ENCODE measurements around the gene SEMG2. TPM values are rescaled to one million over a fixed set of nuclear protein-coding genes. Genes with fewer than 3 reads are reported as not detected.

SEMG2 gene
- total and polyA plus RNA-seq, 10 of the 15 experiments (the other 5 are each of a cell fraction or from before 2014, with no cell fraction given), result not detected

DNA sequence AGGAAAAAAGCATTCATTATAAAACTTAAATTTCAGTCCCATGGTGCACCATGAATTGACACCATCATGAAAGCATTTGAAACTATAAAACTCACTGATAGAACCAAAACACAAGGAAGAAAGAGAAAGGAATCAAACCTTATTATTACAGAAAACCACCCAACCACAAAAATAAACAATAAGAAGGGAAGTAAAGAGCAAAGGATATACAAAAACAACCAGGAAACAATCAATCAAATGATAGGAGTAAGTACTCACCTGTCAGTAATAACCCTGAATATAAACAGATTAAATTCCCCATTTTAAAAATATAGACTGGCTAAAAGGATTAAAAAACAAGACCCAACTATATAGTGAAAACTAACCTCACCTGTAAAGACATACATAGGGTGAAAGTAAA lies 27.4 kb downstream of the SEMG2 start:
- Histone ChIP-seq H3K27me3 (replicated peaks in 1 of 2; ENCODE audit: control insufficient read depth in 2 of 2, insufficient read depth in 2 of 2, low read length in 1 of 2) (peaks cover 0 to 12% of the 10 kb centered on the region in 2 experiments; a peak in 3 of 4 replicates), H3K27ac (ENCODE audit: control insufficient read depth, insufficient read depth) (no peak overlapping the region), H2AFZ (ENCODE audit: control insufficient read depth, low read depth, low read length) (no peak overlapping the region), H4K20me1 (ENCODE audit: control insufficient read depth, insufficient read depth) (no peaks in the 10 kb centered on the region), H3K4me2 (ENCODE audit: control insufficient read depth, insufficient read depth) (no peak overlapping the region), H3K36me3 (ENCODE audit: control insufficient read depth in 2 of 2, insufficient read depth in 2 of 2, low read length in 1 of 2) (no peaks in the 10 kb centered on the region), H3K4me1 (ENCODE audit: control insufficient read depth, insufficient read depth, low read length) (no peaks in the 10 kb centered on the region), H3K9ac (ENCODE audit: control insufficient read depth, insufficient read depth, low read length) (no peak overlapping the region), H3K9me3 (replicated peaks; ENCODE audit: control insufficient read depth, insufficient read depth, low read length) (no peaks in the 10 kb centered on the region), H3K4me3 (no peak overlapping the region), H3K79me2 (ENCODE audit: control insufficient read depth, insufficient read depth, low read length) (no peaks in the 10 kb centered on the region)
- in situ Hi-C loops (cut with MboI), result no loop called here
- BruUV-seq (replicated peaks), result no TSS peak
- ATAC-seq (no peak), DNase-seq (ENCODE audit: low read depth, low spot score) (no peak), FAIRE-seq (no peak)
- ChIA-PET CTCF (no interaction called here), SMC1A (ENCODE audit: uncharacterized antibody, unreplicated experiment) (no interaction called here), POLR2A (no interaction called here), RAD21 (ENCODE audit: unreplicated experiment) (no interaction called here)
- intact Hi-C loops (cut with micrococcal nuclease; ENCODE audit: unreplicated experiment), result no loop called here
- no peak for TF ChIP-seq NR2F1 (conservative IDR thresholded peaks at IDR 0.05)
- no peak for TF ChIP-seq STAT1 (conservative IDR thresholded peaks at IDR 0.05)
- TF ChIP-seq ZNF622 (IDR thresholded peaks at IDR 0.05), result no peak
- TF ChIP-seq FOXM1 (IDR thresholded peaks at IDR 0.05; ENCODE audit: low read depth, low read length), result no peak
- TF ChIP-seq, protein P1, sequence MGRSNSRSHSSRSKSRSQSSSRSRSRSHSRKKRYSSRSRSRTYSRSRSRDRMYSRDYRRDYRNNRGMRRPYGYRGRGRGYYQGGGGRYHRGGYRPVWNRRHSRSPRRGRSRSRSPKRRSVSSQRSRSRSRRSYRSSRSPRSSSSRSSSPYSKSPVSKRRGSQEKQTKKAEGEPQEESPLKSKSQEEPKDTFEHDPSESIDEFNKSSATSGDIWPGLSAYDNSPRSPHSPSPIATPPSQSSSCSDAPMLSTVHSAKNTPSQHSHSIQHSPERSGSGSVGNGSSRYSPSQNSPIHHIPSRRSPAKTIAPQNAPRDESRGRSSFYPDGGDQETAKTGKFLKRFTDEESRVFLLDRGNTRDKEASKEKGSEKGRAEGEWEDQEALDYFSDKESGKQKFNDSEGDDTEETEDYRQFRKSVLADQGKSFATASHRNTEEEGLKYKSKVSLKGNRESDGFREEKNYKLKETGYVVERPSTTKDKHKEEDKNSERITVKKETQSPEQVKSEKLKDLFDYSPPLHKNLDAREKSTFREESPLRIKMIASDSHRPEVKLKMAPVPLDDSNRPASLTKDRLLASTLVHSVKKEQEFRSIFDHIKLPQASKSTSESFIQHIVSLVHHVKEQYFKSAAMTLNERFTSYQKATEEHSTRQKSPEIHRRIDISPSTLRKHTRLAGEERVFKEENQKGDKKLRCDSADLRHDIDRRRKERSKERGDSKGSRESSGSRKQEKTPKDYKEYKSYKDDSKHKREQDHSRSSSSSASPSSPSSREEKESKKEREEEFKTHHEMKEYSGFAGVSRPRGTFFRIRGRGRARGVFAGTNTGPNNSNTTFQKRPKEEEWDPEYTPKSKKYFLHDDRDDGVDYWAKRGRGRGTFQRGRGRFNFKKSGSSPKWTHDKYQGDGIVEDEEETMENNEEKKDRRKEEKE (IDR thresholded peaks at IDR 0.05), result no peak
- no peak for TF ChIP-seq IKZF1 (conservative IDR thresholded peaks at IDR 0.05)
- no peak for TF ChIP-seq RAD21 (IDR thresholded peaks at IDR 0.05; ENCODE audit: insufficient read depth, low read depth, low read length)
- TF ChIP-seq, protein P2, sequence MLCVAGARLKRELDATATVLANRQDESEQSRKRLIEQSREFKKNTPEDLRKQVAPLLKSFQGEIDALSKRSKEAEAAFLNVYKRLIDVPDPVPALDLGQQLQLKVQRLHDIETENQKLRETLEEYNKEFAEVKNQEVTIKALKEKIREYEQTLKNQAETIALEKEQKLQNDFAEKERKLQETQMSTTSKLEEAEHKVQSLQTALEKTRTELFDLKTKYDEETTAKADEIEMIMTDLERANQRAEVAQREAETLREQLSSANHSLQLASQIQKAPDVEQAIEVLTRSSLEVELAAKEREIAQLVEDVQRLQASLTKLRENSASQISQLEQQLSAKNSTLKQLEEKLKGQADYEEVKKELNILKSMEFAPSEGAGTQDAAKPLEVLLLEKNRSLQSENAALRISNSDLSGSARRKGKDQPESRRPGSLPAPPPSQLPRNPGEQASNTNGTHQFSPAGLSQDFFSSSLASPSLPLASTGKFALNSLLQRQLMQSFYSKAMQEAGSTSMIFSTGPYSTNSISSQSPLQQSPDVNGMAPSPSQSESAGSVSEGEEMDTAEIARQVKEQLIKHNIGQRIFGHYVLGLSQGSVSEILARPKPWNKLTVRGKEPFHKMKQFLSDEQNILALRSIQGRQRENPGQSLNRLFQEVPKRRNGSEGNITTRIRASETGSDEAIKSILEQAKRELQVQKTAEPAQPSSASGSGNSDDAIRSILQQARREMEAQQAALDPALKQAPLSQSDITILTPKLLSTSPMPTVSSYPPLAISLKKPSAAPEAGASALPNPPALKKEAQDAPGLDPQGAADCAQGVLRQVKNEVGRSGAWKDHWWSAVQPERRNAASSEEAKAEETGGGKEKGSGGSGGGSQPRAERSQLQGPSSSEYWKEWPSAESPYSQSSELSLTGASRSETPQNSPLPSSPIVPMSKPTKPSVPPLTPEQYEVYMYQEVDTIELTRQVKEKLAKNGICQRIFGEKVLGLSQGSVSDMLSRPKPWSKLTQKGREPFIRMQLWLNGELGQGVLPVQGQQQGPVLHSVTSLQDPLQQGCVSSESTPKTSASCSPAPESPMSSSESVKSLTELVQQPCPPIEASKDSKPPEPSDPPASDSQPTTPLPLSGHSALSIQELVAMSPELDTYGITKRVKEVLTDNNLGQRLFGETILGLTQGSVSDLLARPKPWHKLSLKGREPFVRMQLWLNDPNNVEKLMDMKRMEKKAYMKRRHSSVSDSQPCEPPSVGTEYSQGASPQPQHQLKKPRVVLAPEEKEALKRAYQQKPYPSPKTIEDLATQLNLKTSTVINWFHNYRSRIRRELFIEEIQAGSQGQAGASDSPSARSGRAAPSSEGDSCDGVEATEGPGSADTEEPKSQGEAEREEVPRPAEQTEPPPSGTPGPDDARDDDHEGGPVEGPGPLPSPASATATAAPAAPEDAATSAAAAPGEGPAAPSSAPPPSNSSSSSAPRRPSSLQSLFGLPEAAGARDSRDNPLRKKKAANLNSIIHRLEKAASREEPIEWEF (IDR thresholded peaks at IDR 0.05; ENCODE audit: insufficient replicate concordance, low read depth, low read length), result no peak
- no peak for TF ChIP-seq CBX3 (IDR thresholded peaks at IDR 0.05; ENCODE audit: borderline replicate concordance, low read depth)
- no peak for TF ChIP-seq EGR1 (IDR thresholded peaks at IDR 0.05; ENCODE audit: borderline replicate concordance in 1 of 2, low read depth in 2 of 2, low read length in 2 of 2)
- no peak for TF ChIP-seq TARDBP (IDR thresholded peaks at IDR 0.05; ENCODE audit: borderline replicate concordance)
- TF ChIP-seq BCL11A (IDR thresholded peaks at IDR 0.05; ENCODE audit: low read depth, low read length), result no peak
- TF ChIP-seq, protein P3, sequence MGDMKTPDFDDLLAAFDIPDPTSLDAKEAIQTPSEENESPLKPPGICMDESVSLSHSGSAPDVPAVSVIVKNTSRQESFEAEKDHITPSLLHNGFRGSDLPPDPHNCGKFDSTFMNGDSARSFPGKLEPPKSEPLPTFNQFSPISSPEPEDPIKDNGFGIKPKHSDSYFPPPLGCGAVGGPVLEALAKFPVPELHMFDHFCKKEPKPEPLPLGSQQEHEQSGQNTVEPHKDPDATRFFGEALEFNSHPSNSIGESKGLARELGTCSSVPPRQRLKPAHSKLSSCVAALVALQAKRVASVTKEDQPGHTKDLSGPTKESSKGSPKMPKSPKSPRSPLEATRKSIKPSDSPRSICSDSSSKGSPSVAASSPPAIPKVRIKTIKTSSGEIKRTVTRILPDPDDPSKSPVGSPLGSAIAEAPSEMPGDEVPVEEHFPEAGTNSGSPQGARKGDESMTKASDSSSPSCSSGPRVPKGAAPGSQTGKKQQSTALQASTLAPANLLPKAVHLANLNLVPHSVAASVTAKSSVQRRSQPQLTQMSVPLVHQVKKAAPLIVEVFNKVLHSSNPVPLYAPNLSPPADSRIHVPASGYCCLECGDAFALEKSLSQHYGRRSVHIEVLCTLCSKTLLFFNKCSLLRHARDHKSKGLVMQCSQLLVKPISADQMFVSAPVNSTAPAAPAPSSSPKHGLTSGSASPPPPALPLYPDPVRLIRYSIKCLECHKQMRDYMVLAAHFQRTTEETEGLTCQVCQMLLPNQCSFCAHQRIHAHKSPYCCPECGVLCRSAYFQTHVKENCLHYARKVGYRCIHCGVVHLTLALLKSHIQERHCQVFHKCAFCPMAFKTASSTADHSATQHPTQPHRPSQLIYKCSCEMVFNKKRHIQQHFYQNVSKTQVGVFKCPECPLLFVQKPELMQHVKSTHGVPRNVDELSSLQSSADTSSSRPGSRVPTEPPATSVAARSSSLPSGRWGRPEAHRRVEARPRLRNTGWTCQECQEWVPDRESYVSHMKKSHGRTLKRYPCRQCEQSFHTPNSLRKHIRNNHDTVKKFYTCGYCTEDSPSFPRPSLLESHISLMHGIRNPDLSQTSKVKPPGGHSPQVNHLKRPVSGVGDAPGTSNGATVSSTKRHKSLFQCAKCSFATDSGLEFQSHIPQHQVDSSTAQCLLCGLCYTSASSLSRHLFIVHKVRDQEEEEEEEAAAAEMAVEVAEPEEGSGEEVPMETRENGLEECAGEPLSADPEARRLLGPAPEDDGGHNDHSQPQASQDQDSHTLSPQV (IDR thresholded peaks at IDR 0.05), result no peak

Data from GM12878 (cell line).